Measurements from ENCODE around the gene HS6ST3.

DNA sequence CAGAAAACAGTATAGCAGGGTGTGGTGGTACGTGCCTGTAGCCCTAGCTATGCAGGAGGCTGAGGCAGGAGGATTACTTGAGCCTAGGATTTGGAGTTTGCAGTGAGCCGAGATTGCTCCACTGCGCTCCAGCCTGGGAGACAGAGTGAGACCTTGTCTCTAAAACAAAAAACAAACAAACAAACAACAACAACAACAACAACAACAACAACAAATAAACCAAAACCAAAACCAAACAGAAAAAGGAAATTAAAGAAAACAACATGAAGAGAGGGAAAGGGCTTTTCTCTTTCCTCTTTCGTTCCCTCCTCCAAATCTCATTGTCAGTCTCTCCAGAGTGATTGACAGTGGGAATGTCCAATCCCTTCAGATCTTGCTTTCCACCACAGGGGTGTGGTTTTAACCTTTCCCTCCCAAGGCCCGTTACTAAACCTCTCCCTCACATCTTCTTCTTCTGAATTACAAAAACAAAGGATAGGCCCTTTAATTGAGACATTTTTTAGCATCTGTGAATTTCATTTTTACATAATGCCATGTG, 341.2 kb downstream of the HS6ST3 start:
- TF ChIP-seq, protein P1, sequence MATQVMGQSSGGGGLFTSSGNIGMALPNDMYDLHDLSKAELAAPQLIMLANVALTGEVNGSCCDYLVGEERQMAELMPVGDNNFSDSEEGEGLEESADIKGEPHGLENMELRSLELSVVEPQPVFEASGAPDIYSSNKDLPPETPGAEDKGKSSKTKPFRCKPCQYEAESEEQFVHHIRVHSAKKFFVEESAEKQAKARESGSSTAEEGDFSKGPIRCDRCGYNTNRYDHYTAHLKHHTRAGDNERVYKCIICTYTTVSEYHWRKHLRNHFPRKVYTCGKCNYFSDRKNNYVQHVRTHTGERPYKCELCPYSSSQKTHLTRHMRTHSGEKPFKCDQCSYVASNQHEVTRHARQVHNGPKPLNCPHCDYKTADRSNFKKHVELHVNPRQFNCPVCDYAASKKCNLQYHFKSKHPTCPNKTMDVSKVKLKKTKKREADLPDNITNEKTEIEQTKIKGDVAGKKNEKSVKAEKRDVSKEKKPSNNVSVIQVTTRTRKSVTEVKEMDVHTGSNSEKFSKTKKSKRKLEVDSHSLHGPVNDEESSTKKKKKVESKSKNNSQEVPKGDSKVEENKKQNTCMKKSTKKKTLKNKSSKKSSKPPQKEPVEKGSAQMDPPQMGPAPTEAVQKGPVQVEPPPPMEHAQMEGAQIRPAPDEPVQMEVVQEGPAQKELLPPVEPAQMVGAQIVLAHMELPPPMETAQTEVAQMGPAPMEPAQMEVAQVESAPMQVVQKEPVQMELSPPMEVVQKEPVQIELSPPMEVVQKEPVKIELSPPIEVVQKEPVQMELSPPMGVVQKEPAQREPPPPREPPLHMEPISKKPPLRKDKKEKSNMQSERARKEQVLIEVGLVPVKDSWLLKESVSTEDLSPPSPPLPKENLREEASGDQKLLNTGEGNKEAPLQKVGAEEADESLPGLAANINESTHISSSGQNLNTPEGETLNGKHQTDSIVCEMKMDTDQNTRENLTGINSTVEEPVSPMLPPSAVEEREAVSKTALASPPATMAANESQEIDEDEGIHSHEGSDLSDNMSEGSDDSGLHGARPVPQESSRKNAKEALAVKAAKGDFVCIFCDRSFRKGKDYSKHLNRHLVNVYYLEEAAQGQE (IDR thresholded peaks at IDR 0.05; ENCODE audit: low read depth) = no peak
- TF ChIP-seq TEAD4 (IDR thresholded peaks at IDR 0.05) (no peak), ZBTB7A (IDR thresholded peaks at IDR 0.05; ENCODE audit: low read depth) (no peak)
- TF ChIP-seq, protein P2, sequence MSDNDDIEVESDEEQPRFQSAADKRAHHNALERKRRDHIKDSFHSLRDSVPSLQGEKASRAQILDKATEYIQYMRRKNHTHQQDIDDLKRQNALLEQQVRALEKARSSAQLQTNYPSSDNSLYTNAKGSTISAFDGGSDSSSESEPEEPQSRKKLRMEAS (IDR thresholded peaks at IDR 0.05) = no peak
